Measurements from ENCODE around the gene GPC6.

GPC6 gene

DNA sequence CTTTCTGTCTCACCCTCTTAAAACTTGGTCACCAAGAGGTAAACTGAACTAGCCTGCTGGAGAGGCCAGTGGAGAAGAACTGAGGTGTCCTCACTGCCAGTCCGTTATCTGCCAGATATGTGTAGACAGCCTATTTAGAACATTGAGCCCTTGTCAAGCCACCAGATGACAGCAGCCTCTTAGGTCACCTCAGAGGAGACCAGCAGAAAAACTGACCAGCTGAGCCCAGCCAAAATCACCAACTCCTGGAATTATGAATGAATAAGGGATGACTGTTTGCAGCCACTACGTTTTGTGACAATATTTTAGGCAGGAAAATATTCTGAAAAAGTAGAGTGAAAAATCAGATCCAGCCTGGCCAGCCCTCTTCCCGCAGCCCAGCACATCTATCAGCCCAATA is 739.0 kb downstream of the GPC6 start:
- DNase-seq (ENCODE audit: low read depth in 1 of 2, low spot score in 1 of 2): no peak
- Histone ChIP-seq H3K27ac (replicated peaks) (no peak overlapping the region), H3K4me3 (replicated peaks; ENCODE audit: insufficient read depth, low read length) (no peak overlapping the region), H3K27me3 (ENCODE audit: insufficient read depth, poor library complexity, severe bottlenecking) (no peaks in the 10 kb centered on the region)
- TF ChIP-seq SPI1 (IDR thresholded peaks at IDR 0.05; ENCODE audit: borderline replicate concordance, low read depth) (no peak), GABPA (IDR thresholded peaks at IDR 0.05; ENCODE audit: low read depth) (no peak), POLR2AphosphoS5 (IDR thresholded peaks at IDR 0.05; ENCODE audit: low read depth) (no peak)

DNA sequence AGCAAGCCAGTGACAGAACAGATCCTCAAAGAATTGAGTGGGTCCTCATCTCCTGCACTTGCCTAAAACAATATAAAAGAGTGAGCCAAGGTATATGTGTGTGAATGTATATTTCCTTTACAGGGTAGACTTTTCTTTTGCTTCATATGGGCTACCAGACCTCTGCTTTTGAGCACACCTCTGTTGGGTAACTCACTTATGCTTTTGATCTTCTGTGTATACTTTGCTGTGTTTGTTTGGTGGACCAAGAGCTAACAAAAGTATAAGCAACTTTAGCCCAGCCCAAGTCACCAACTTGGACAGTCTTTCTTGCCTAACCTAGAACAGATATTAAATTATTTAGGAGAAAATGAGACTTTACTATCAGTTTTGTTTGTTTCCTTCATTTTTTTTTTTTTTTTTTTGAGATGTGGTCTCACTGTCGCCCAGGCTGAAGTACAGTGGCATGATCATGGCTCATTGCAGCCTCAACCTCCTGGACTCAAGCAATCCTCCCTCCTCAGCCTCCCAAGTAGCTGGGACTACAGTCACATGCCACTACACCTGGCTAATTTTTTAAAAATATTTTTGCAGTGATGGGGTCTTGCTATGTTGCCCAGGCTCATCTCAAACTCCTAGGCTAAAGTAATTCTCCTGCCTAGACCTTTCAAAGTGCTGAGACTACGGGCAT is 739.8 kb downstream of the GPC6 start:
- H3K27ac ChIP-seq (replicated peaks): no peak overlapping the region
- no peaks in the 10 kb centered on the region for H3K27me3 ChIP-seq (ENCODE audit: insufficient read depth, poor library complexity, severe bottlenecking)
- DNase-seq (ENCODE audit: low read depth in 1 of 2, low spot score in 1 of 2): no peak
- no peak overlapping the region for H3K4me3 ChIP-seq (replicated peaks; ENCODE audit: insufficient read depth, low read length)
- TF ChIP-seq, protein P1, sequence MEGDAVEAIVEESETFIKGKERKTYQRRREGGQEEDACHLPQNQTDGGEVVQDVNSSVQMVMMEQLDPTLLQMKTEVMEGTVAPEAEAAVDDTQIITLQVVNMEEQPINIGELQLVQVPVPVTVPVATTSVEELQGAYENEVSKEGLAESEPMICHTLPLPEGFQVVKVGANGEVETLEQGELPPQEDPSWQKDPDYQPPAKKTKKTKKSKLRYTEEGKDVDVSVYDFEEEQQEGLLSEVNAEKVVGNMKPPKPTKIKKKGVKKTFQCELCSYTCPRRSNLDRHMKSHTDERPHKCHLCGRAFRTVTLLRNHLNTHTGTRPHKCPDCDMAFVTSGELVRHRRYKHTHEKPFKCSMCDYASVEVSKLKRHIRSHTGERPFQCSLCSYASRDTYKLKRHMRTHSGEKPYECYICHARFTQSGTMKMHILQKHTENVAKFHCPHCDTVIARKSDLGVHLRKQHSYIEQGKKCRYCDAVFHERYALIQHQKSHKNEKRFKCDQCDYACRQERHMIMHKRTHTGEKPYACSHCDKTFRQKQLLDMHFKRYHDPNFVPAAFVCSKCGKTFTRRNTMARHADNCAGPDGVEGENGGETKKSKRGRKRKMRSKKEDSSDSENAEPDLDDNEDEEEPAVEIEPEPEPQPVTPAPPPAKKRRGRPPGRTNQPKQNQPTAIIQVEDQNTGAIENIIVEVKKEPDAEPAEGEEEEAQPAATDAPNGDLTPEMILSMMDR (IDR thresholded peaks at IDR 0.05; ENCODE audit: insufficient read depth, low read length): no peak
- TF ChIP-seq GABPA (IDR thresholded peaks at IDR 0.05; ENCODE audit: low read depth) (no peak), POLR2AphosphoS5 (IDR thresholded peaks at IDR 0.05; ENCODE audit: low read depth) (no peak)

DNA sequence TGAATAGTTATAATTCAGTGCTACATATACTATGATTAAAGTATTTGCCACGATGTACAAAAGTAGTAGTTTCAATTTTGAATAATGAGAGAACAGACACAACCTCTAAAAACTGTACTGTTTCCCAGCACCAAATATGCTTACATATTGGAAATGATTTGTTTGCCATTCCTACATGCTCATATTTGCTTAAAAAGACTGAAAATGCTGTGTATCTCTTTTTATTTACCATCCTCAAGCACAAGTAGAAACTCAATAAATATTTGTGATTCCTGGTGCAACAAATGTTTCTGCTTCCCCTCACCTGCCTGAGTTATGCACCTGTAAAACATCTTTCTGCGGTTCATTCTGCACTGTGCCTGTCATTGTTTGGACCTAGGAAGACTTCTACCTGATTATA is 740.7 kb downstream of the GPC6 start:
- Histone ChIP-seq H3K4me3 (replicated peaks; ENCODE audit: insufficient read depth, low read length) (no peak overlapping the region), H3K27me3 (ENCODE audit: insufficient read depth, poor library complexity, severe bottlenecking) (no peaks in the 10 kb centered on the region), H3K27ac (replicated peaks) (no peak overlapping the region)
- DNase-seq (ENCODE audit: low read depth in 1 of 2, low spot score in 1 of 2): no peak
- TF ChIP-seq, protein P1 (IDR thresholded peaks at IDR 0.05; ENCODE audit: insufficient read depth, low read length): no peak

DNA sequence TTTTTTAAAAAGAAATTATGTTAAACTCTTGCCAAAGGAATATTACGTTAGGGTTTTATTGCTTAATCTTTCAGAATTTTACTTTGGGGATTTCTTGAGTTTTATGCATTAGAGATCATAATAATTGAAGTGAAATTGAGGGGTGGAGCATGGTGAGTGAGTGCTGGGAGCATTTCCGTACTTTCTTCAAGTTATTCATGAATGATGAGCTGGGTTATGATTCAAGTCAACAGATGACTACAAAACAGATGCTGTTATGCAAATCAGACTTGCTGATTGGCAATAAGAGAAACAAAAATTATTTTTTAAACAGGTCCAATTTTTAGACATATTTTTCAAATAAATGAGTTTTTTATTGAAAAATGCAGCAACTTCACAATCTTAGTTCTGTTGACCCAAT is 748.6 kb downstream of the GPC6 start:
- Histone ChIP-seq H3K4me3 (replicated peaks; ENCODE audit: insufficient read depth, low read length) (no peak overlapping the region), H3K27me3 (ENCODE audit: insufficient read depth, poor library complexity, severe bottlenecking) (no peaks in the 10 kb centered on the region), H3K27ac (replicated peaks) (no peak overlapping the region)
- no peak for TF ChIP-seq SPI1 (IDR thresholded peaks at IDR 0.05; ENCODE audit: borderline replicate concordance, low read depth)
- TF ChIP-seq, protein P2, sequence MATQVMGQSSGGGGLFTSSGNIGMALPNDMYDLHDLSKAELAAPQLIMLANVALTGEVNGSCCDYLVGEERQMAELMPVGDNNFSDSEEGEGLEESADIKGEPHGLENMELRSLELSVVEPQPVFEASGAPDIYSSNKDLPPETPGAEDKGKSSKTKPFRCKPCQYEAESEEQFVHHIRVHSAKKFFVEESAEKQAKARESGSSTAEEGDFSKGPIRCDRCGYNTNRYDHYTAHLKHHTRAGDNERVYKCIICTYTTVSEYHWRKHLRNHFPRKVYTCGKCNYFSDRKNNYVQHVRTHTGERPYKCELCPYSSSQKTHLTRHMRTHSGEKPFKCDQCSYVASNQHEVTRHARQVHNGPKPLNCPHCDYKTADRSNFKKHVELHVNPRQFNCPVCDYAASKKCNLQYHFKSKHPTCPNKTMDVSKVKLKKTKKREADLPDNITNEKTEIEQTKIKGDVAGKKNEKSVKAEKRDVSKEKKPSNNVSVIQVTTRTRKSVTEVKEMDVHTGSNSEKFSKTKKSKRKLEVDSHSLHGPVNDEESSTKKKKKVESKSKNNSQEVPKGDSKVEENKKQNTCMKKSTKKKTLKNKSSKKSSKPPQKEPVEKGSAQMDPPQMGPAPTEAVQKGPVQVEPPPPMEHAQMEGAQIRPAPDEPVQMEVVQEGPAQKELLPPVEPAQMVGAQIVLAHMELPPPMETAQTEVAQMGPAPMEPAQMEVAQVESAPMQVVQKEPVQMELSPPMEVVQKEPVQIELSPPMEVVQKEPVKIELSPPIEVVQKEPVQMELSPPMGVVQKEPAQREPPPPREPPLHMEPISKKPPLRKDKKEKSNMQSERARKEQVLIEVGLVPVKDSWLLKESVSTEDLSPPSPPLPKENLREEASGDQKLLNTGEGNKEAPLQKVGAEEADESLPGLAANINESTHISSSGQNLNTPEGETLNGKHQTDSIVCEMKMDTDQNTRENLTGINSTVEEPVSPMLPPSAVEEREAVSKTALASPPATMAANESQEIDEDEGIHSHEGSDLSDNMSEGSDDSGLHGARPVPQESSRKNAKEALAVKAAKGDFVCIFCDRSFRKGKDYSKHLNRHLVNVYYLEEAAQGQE (IDR thresholded peaks at IDR 0.05; ENCODE audit: insufficient replicate concordance, low read depth): no peak
- TF ChIP-seq POLR2AphosphoS5 (IDR thresholded peaks at IDR 0.05; ENCODE audit: low read depth): no peak
- no peak for DNase-seq (ENCODE audit: low read depth in 1 of 2, low spot score in 1 of 2)

DNA sequence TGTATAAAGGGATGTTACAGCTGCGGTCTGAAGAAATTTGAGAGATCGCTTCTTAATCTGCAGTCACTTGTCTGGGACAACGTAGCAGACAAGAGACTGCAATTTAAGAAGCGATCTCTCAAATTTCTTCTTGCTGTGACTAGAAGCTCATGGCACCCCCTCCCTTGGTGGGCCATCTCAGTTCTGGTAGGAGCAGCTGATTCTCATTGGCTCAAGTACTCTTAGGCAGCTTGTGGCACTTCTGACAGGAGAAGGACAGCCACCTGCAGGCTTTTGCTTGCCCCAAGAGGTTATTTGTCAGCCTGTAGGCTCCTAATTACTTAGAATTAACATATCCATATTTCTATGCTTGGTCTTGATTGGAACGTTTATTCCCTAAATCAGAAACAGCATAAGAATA is 749.9 kb downstream of the GPC6 start:
- Histone ChIP-seq H3K4me3 (replicated peaks; ENCODE audit: insufficient read depth, low read length) (no peak overlapping the region), H3K27me3 (ENCODE audit: insufficient read depth, poor library complexity, severe bottlenecking) (no peaks in the 10 kb centered on the region), H3K27ac (replicated peaks) (no peak overlapping the region)
- no peak for DNase-seq (ENCODE audit: low read depth in 1 of 2, low spot score in 1 of 2)
- TF ChIP-seq GABPA (IDR thresholded peaks at IDR 0.05; ENCODE audit: low read depth) (no peak), SPI1 (IDR thresholded peaks at IDR 0.05; ENCODE audit: borderline replicate concordance, low read depth) (no peak), POLR2AphosphoS5 (IDR thresholded peaks at IDR 0.05; ENCODE audit: low read depth) (no peak)
- TF ChIP-seq, protein P2 (IDR thresholded peaks at IDR 0.05; ENCODE audit: insufficient replicate concordance, low read depth): no peak
- TF ChIP-seq, protein P1 (IDR thresholded peaks at IDR 0.05; ENCODE audit: insufficient read depth, low read length): no peak

All from HL-60 (cell line).